Gastroesophageal sphincter (tissue), 3 donors: Measurements from ENCODE around the gene GPR27.

Experiments used
- CTCF ChIP-seq, 4 experiments: fragments of 200-600 bp in 2 of 4; fragments of 450-650 bp in 2 of 4; sonication (generic) in 1 of 4; IDR thresholded peaks; one replicate each; pipeline ENCODE4 v1.5.1; 2017 to 2019; ENCODE audit warnings: antibody characterized with exemption in 4 of 4, mild to moderate bottlenecking in 2 of 4, moderate library complexity in 2 of 4
- EP300 ChIP-seq: sonication (generic); formaldehyde crosslinking; IDR thresholded peaks from one replicate; pipeline ENCODE4 v1.6.1; 2017; ENCODE audit warnings: antibody characterized with exemption, mild to moderate bottlenecking
- POLR2A ChIP-seq, 2 donors: fragments of 450-650 bp; IDR thresholded peaks; one replicate each; pipeline ENCODE4 v1.6.1; 2017; ENCODE audit warnings: antibody characterized with exemption in 2 of 2, mild to moderate bottlenecking in 2 of 2, moderate library complexity in 1 of 2
- POLR2AphosphoS5 ChIP-seq: sonication (generic); formaldehyde crosslinking; IDR thresholded peaks from one replicate; pipeline ENCODE4 v1.6.1; 2017; ENCODE audit warnings: antibody characterized with exemption

- TF ChIP-seq CTCF (IDR thresholded peaks at IDR 0.05) (no peak), POLR2AphosphoS5 (no peak), POLR2A (IDR thresholded peaks at IDR 0.05) (no peak), EP300 (no peak)
Measured at GRCh38 chr3:71789922-71790321, 36.3 kb downstream of the GPR27 start.
